ENCODE measurements around the gene GPR155. TPM values are rescaled to one million over a fixed set of nuclear protein-coding genes. Genes with fewer than 3 reads are reported as not detected.

GPR155 gene
- total RNA-seq, 2 experiments from 2014 or later: 1.9 TPM

DNA sequence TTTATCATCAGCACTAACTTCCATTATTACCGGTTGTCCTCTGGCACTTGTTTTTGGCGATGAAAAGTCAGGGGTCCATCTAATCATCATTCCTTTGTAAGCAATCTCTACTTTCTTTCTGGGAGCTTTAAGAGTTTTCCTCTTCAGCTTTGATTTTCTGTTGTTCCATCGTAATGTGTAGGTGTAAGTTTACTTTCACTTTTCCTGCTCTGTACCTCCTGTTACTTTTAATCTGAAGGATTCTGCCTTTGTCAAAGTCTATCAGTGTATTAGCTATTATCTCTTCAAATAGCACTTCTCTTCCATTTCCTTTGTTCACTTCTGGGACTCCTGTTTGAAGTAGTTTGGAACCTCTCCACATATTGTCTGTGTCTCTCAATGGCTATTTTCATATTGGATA, 25.5 kb upstream of the GPR155 start:
- Histone ChIP-seq H2AFZ (ENCODE audit: low read length) (no peak overlapping the region), H3K27ac (ENCODE audit: low read depth, low read length, poor library complexity, severe bottlenecking) (no peak overlapping the region), H3K4me3 (ENCODE audit: low read depth, low read length, poor library complexity, severe bottlenecking) (no peak overlapping the region), H4K20me1 (ENCODE audit: insufficient read depth, low read length) (no peaks in the 10 kb centered on the region), H3K9me3 (ENCODE audit: low read length) (peaks cover 28% of the 10 kb centered on the region), H3K4me2 (ENCODE audit: low read length) (no peak overlapping the region), H3K9me2 (ENCODE audit: insufficient read depth, low read length) (no peaks in the 10 kb centered on the region), H3K79me2 (ENCODE audit: insufficient read depth, low read depth, low read length) (no peaks in the 10 kb centered on the region), H3K36me3 (ENCODE audit: insufficient read depth, low read length) (no peaks in the 10 kb centered on the region), H3K4me1 (ENCODE audit: insufficient read depth, low read length, poor library complexity, severe bottlenecking) (no peaks in the 10 kb centered on the region)
- CTCF ChIA-PET (ENCODE audit: unreplicated experiment): no interaction called here
- no peak for DNase-seq (ENCODE audit: low spot score)
- TF ChIP-seq CTCF (conservative IDR thresholded peaks at IDR 0.05; ENCODE audit: low read length) (no peak), EZH2phosphoT487 (IDR thresholded peaks at IDR 0.05; ENCODE audit: borderline replicate concordance, low read depth, low read length) (no peak)
- intact Hi-C loops (cut with micrococcal nuclease; ENCODE audit: unreplicated experiment): no loop called here
- POLR2A ChIA-PET: interaction anchor here (1.0 to 1.1 kb wide), 3 partner anchors 10 to 25 kb away, joined by 3 to 4 read pairs (median 3); no protein-coding TSS in a partner anchor
- no TSS peak for BruUV-seq (replicated peaks)

DNA sequence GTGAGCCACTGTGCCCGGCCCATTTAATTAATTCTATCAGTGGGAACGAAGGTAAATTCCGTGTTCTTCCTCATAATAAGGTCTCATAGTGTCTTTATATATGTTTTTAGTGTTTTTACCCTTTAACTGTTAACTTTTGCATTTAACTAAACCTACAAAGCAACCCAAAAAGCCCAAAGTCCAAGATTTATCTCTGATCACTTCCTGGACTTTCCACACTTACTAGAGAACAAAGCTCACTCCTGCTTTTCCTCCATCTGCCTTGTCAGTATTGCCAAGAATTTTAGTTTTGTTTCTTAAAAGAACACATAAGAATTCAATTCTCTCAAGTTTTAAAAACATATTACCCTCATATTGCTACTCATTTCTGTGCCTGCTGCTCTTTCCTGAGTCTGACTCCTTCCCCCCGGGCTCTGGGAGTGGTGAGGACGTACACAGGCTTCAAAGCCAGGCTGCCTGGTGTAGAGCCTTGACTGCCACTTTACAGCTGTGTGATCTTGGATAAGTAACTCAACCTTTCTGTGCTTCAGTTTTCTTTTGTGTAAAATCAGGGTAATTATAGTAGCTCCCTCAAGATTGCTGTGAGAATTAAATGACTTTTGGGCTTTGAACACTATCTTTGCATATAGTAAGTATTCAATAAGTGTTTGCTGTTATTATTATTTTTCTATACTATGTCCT, 24.9 kb upstream of the GPR155 start:
- no peaks in the 10 kb centered on the region for H3K4me1 ChIP-seq (ENCODE audit: insufficient read depth, low read length, poor library complexity, severe bottlenecking)
- POLR2A ChIA-PET: interaction anchor here (1.0 to 1.1 kb wide), 3 partner anchors 10 to 24 kb away, joined by 3 to 4 read pairs (median 3); no protein-coding TSS in a partner anchor
- CTCF ChIA-PET (ENCODE audit: unreplicated experiment): no interaction called here
- H3K27ac ChIP-seq (ENCODE audit: low read depth, low read length, poor library complexity, severe bottlenecking): no peak overlapping the region
- TF ChIP-seq EZH2phosphoT487 (IDR thresholded peaks at IDR 0.05; ENCODE audit: borderline replicate concordance, low read depth, low read length): no peak
- TF ChIP-seq CTCF (conservative IDR thresholded peaks at IDR 0.05; ENCODE audit: low read length): no peak
- no peak for DNase-seq (ENCODE audit: low spot score)
- H3K36me3 ChIP-seq (ENCODE audit: insufficient read depth, low read length): no peaks in the 10 kb centered on the region
- no peak overlapping the region for H3K4me2 ChIP-seq (ENCODE audit: low read length)
- no peaks in the 10 kb centered on the region for H4K20me1 ChIP-seq (ENCODE audit: insufficient read depth, low read length)
- intact Hi-C loops (cut with micrococcal nuclease; ENCODE audit: unreplicated experiment): no loop called here
- no peak overlapping the region for H3K4me3 ChIP-seq (ENCODE audit: low read depth, low read length, poor library complexity, severe bottlenecking)
- H2AFZ ChIP-seq (ENCODE audit: low read length): no peak overlapping the region
- peaks cover 28% of the 10 kb centered on the region for H3K9me3 ChIP-seq (ENCODE audit: low read length)
- BruUV-seq (replicated peaks): no TSS peak
- H3K79me2 ChIP-seq (ENCODE audit: insufficient read depth, low read depth, low read length): no peaks in the 10 kb centered on the region
- no peaks in the 10 kb centered on the region for H3K9me2 ChIP-seq (ENCODE audit: insufficient read depth, low read length)

DNA sequence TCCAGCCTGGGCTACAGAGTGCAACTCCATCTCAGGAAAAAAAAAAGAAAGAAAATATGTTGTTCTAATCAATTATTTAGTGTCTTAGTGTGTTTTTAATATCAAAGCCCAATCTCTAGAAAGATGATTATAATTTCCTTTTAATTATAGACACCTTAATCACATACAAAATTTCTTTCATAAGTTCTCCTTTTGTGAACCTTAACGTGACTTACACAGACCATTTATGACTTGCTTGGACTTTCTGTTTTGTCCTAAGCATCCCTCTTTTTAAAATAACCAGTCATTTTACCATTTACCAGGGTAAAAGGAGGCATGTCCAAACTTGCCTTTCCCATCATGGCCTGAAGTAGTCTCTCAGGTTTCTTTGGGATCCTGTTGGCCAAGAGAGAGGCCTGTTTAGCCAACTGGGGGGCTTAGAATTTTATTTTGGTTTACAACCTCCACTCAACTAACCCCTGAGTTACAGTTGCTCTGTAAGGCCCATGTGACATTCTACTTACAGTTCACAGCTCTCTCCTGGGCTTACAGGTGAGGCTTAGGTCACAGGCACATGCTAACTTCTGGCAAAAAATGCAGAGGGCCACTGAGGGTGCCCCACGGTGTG, 23.9 kb upstream of the GPR155 start:
- no peak overlapping the region for H3K4me3 ChIP-seq (ENCODE audit: low read depth, low read length, poor library complexity, severe bottlenecking)
- H3K4me1 ChIP-seq (ENCODE audit: insufficient read depth, low read length, poor library complexity, severe bottlenecking): no peaks in the 10 kb centered on the region
- H3K4me2 ChIP-seq (ENCODE audit: low read length): no peak overlapping the region
- no peak overlapping the region for H2AFZ ChIP-seq (ENCODE audit: low read length)
- DNase-seq (ENCODE audit: low spot score): peak; percentile 73
- H3K36me3 ChIP-seq (ENCODE audit: insufficient read depth, low read length): no peaks in the 10 kb centered on the region
- CTCF ChIA-PET (ENCODE audit: unreplicated experiment): no interaction called here
- intact Hi-C loops (cut with micrococcal nuclease; ENCODE audit: unreplicated experiment): no loop called here
- no TSS peak for BruUV-seq (replicated peaks)
- peaks cover 28% of the 10 kb centered on the region for H3K9me3 ChIP-seq (ENCODE audit: low read length)
- no peaks in the 10 kb centered on the region for H3K9me2 ChIP-seq (ENCODE audit: insufficient read depth, low read length)
- TF ChIP-seq EZH2phosphoT487 (IDR thresholded peaks at IDR 0.05; ENCODE audit: borderline replicate concordance, low read depth, low read length): no peak
- no peaks in the 10 kb centered on the region for H4K20me1 ChIP-seq (ENCODE audit: insufficient read depth, low read length)
- H3K79me2 ChIP-seq (ENCODE audit: insufficient read depth, low read depth, low read length): no peaks in the 10 kb centered on the region
- POLR2A ChIA-PET: no interaction called here
- H3K27ac ChIP-seq (ENCODE audit: low read depth, low read length, poor library complexity, severe bottlenecking): no peak overlapping the region
